ENCODE data around the gene KRT80.
A peak's percentile ranks its signal among the peaks of the same experiment; 100 is the strongest.

Gene KRT80

GRCh38 chr12:52213564-52214420 lies 22.0 kb upstream of the KRT80 start:
- no peak overlapping the region for H3K27ac ChIP-seq
- TF ChIP-seq, protein P1, sequence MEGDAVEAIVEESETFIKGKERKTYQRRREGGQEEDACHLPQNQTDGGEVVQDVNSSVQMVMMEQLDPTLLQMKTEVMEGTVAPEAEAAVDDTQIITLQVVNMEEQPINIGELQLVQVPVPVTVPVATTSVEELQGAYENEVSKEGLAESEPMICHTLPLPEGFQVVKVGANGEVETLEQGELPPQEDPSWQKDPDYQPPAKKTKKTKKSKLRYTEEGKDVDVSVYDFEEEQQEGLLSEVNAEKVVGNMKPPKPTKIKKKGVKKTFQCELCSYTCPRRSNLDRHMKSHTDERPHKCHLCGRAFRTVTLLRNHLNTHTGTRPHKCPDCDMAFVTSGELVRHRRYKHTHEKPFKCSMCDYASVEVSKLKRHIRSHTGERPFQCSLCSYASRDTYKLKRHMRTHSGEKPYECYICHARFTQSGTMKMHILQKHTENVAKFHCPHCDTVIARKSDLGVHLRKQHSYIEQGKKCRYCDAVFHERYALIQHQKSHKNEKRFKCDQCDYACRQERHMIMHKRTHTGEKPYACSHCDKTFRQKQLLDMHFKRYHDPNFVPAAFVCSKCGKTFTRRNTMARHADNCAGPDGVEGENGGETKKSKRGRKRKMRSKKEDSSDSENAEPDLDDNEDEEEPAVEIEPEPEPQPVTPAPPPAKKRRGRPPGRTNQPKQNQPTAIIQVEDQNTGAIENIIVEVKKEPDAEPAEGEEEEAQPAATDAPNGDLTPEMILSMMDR (IDR thresholded peaks at IDR 0.05), result peak; percentile 100
- no peak for TF ChIP-seq ZFX (IDR thresholded peaks at IDR 0.05; ENCODE audit: borderline replicate concordance)

DNA sequence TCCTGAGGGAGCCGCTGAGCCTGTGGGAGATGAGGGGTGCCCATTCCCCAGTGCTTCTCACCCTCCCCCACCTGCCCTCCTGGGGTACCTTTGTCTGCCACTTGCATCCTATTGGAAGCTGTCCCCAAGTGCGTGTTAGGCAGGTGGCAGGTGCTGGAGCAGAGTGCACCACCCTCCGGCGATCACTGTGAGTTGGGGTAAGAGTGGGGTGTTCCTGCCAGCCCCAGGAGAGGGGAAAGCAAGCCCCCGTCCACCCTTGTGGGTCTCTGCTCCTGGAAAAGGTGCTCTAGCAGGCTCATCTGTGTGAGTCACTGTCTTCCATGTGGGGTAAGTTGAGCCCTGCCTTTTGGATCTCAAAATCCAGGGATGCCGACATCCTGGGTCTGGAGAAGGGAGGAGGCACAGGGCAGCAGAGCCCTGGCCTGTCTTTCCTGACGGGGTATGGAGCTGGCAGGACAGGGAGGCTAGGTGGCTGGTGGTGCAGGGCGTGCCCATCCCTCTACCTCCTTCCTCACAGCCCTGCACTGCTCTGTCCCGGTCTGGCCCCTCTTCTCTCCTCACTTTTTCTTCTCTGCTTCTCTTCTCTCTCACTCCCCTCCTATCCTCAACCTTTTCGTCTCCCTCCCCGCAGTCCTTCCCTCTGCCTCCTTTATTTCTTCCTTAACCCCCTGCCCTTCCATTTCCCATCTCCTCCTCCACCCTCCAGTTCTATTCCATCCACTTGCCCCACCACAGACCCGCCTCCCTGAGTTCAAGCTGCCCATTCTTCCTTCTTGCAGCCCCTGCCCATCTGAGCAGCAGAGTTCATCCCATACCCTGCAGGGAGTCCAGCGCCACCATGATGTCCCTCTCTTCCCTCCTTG lies 21.1 kb upstream of the KRT80 start:
- TF ChIP-seq ZFX (IDR thresholded peaks at IDR 0.05; ENCODE audit: borderline replicate concordance), result no peak
- TF ChIP-seq, protein P1 (IDR thresholded peaks at IDR 0.05), result no peak
- H3K27ac ChIP-seq, result no peak overlapping the region

DNA sequence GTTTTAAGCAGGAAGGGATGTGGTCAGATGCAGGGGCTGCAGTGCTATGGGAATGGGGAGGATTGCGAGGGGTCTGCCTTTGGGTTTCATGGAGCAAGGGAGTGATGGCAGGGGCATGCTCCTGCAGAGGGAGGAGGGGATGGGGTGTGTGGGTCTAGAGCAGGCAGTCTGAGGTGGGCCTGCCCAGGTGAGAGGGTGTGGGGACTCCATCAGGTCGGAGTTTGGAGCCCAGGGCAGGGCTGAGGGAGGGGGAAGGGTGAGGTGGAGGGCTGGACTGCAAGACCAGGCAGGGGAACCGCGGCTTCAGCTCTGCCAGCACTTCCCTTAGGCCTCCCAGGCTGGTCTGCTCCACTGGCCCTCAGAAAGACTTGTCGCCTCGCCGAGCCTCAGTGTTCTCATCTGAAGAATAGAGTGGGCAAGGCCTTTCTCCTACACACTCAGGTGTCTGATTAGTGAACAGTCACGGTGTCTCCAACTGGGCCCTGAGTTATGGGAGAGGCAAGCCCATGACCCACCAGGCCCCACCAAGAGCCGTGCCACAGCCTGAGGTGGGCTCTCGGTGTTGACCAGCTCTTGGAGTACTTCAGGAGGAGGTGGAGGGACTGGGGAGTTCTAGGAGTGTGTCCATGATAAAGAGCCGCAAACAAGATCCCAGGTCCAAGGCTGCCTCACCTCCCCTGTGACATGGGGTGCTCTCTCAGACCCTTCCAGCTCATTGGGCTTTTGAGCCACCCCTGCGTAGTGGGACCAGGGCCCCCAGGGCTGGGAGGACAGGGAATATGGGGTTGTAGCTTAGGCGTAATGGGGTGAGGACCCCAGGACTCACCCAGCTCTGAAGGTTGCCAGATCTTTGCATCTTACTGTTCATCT lies 20.1 kb upstream of the KRT80 start:
- H3K27ac ChIP-seq, result no peak overlapping the region
- no peak for TF ChIP-seq ZFX (IDR thresholded peaks at IDR 0.05; ENCODE audit: borderline replicate concordance)
- TF ChIP-seq, protein P1 (IDR thresholded peaks at IDR 0.05), result no peak

DNA sequence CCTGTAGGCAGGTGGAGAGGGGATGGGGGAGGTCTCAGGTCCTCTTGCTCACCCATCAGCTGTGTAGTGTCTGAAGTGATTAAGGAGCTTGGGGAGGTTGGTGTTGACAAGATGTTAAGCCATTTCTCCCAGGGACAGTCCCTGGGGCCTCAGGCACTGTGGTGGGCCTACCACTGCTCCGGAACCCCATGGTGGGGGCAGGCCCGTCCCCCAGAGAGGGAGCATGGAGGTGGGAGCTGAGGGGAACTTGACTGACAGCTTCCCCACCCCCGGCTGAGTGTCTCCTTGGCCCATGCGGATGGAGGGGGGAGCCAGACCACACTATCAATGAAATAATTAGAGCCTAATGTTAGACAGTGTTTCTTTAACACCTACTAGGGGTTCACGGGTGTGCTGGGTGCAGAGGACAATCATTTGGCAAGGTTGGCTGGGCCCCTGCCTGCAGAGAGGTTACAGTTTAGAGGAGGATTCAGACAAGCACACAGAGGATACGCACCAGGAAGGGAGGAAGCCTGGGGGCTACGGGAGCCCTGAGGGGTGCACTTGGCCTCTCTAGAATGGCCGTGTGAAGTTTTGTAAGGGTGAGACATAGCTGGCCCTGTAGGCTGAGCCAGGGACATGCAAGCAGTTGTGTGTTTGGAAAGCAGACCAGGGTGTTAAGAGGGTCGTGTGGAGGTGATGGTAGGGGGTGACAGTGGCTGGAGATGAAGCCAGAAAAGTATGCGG lies 19.3 kb upstream of the KRT80 start:
- no peak overlapping the region for H3K27ac ChIP-seq
- no peak for TF ChIP-seq ZFX (IDR thresholded peaks at IDR 0.05; ENCODE audit: borderline replicate concordance)
- TF ChIP-seq, protein P1 (IDR thresholded peaks at IDR 0.05), result no peak

DNA sequence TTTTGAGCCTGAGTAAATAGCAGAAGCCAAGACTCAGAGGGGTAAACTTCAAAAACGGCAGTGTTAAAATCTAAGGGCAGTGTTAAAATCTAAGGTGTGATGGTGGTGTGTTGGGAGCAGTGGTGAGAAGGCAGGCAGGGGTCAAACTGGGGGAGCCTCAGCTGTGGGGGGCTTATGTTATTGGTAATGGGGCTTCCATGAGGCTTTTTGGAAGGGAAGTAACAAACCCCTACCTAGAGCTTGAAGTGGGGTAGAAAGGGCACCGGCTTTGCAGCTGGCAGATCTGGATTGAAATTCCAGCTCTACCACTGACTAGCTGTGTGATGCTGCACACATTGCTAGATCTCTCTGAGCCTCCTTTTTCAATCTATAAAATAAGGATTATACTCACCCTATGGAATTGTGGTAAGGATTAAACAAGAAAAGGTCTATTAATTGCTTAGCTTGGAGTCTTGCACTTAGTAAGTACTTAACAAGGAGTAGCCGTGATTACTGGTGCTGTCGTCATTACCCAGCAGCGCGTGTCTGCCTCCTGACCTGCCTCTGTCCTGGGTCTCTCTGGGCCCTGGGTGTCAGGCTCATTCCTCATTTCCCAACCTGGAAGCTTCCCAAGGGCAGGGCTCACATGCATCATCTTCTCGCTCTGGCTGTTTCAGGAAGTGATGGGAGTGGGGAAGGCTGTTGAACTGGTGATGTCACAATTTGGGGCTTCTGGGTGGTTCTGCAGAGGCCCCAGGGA lies 18.5 kb upstream of the KRT80 start:
- no peak overlapping the region for H3K27ac ChIP-seq
- TF ChIP-seq, protein P1 (IDR thresholded peaks at IDR 0.05), result no peak
- no peak for TF ChIP-seq ZFX (IDR thresholded peaks at IDR 0.05; ENCODE audit: borderline replicate concordance)

DNA sequence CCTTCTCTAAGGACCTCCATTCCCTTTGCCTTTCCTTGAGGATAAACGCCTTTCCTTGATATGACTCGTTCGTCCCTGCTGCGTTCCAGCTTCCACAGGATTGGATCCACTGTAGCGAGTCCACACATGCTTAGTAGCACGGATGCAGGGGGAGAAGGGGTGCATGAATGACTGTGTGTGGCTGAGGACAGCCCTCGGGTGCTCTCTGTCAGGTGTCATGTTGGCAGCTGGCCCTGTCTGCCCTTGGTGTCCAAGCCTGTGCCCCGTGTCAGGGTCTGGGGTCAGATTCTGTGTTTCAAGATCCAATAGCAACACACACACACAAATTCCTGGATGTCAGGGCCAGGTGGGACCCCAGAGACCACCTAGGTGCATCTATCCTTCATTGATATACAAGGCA lies 17.5 kb upstream of the KRT80 start:
- H3K27ac ChIP-seq, result no peak overlapping the region
- TF ChIP-seq ZFX (IDR thresholded peaks at IDR 0.05; ENCODE audit: borderline replicate concordance), result no peak
- TF ChIP-seq, protein P1 (IDR thresholded peaks at IDR 0.05), result no peak

Measured in 22Rv1 (cell line).